Nephron progenitor cell (in vitro differentiated cells): ENCODE results near the gene ALDOA.

Experiments
- DNase-seq: peaks from one replicate; pipeline ENCODE4 v3.0.0; 2021
- H3K27ac Mint-ChIP-seq: 2 replicates; pipeline ENCODE4 v1.8.0; 2021; ENCODE audit warnings: mild to moderate bottlenecking, moderate library complexity, mixed read lengths
- H3K27me3 Mint-ChIP-seq: 2 replicates; pipeline ENCODE4 v1.8.0; 2021; ENCODE audit warnings: mild to moderate bottlenecking, low read depth, mixed read lengths; ENCODE audit not compliant: poor library complexity
- H3K36me3 Mint-ChIP-seq: 2 replicates; pipeline ENCODE4 v1.8.0; 2021; ENCODE audit warnings: low read depth, mixed read lengths
- H3K4me1 Mint-ChIP-seq: 2 replicates; pipeline ENCODE4 v1.8.0; 2021; ENCODE audit warnings: mixed read lengths
- H3K4me3 Mint-ChIP-seq: 2 replicates; pipeline ENCODE4 v1.8.0; 2021; ENCODE audit warnings: mild to moderate bottlenecking, moderate library complexity, mixed read lengths
- H3K9me3 Mint-ChIP-seq: 2 replicates; pipeline ENCODE4 v1.8.0; 2021; ENCODE audit warnings: mild to moderate bottlenecking, moderate library complexity, mixed read lengths
- TF ChIP-seq, protein P1 (sequence below): fragments of 200-600 bp; sonication (generic); IDR thresholded peaks from 2 replicates; pipeline ENCODE4 v1.5.0; 2021; ENCODE audit warnings: antibody characterized with exemption

Gene ALDOA

DNA sequence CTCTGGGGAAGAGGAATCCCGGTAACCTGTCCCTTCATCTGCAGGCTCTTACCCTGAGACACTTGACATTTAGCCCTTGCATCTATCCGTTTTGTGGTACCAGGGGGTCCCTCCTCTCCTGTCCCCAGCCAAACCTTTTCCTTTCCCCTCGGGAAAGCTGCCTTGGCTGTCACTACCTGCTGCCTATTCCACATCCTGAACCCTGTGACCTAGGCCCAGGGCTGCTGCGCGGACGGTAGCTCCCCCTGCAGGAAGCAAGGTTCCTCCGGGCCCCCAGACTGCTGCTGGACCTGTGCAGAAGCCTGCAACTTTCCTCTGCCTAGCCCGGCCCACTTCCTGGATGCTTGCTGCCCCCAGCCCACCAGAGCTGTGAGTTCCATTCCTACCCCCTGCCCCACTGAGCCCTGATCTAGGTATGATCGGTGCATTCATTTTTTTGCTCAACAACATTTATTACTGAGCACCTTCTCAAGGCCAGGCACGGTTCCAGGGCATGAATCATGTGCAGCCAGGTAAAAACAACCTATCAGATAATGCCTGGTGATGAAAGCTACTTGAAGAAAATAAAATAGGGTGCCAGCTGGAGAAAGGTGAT, 10.5 kb upstream of the ALDOA start:
- TF ChIP-seq, protein P1, sequence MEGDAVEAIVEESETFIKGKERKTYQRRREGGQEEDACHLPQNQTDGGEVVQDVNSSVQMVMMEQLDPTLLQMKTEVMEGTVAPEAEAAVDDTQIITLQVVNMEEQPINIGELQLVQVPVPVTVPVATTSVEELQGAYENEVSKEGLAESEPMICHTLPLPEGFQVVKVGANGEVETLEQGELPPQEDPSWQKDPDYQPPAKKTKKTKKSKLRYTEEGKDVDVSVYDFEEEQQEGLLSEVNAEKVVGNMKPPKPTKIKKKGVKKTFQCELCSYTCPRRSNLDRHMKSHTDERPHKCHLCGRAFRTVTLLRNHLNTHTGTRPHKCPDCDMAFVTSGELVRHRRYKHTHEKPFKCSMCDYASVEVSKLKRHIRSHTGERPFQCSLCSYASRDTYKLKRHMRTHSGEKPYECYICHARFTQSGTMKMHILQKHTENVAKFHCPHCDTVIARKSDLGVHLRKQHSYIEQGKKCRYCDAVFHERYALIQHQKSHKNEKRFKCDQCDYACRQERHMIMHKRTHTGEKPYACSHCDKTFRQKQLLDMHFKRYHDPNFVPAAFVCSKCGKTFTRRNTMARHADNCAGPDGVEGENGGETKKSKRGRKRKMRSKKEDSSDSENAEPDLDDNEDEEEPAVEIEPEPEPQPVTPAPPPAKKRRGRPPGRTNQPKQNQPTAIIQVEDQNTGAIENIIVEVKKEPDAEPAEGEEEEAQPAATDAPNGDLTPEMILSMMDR = peak; percentile 50
- peaks cover 5% of the 10 kb centered on the region for H3K36me3 Mint-ChIP-seq
- peak overlapping the region; percentile 80 for H3K4me3 Mint-ChIP-seq
- DNase-seq = peak; percentile 74
- H3K4me1 Mint-ChIP-seq = peaks cover 56% of the 10 kb centered on the region
- H3K9me3 Mint-ChIP-seq = no peaks in the 10 kb centered on the region
- H3K27me3 Mint-ChIP-seq = peaks cover 7% of the 10 kb centered on the region
- H3K27ac Mint-ChIP-seq = peak overlapping the region; percentile 64

DNA sequence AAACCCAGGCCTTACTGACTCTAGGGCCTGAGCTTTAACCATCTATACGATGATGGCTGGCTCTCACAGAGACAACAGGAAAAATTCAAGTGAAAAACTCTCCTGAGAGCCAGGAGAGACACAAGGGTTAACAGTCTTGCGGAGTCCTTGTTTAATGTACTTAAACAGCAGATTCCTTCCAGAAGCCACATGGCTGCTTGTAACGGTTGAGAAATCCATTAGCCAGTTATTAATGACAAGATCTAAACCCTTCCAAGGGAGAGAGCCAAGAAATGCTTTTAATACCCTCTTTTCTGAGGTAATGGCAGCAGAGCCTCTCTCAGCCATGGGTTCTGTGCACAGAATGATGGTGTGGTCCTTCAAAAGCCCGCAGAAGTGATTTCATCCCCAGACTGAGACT, 5.2 kb upstream of the ALDOA start:
- H3K9me3 Mint-ChIP-seq = no peaks in the 10 kb centered on the region
- peaks cover 56% of the 10 kb centered on the region for H3K4me1 Mint-ChIP-seq
- H3K4me3 Mint-ChIP-seq = peak overlapping the region; percentile 44
- H3K27ac Mint-ChIP-seq = peak overlapping the region; percentile 87
- H3K36me3 Mint-ChIP-seq = peaks cover 8% of the 10 kb centered on the region
- DNase-seq = no peak
- TF ChIP-seq, protein P1 = no peak
- no peaks in the 10 kb centered on the region for H3K27me3 Mint-ChIP-seq

DNA sequence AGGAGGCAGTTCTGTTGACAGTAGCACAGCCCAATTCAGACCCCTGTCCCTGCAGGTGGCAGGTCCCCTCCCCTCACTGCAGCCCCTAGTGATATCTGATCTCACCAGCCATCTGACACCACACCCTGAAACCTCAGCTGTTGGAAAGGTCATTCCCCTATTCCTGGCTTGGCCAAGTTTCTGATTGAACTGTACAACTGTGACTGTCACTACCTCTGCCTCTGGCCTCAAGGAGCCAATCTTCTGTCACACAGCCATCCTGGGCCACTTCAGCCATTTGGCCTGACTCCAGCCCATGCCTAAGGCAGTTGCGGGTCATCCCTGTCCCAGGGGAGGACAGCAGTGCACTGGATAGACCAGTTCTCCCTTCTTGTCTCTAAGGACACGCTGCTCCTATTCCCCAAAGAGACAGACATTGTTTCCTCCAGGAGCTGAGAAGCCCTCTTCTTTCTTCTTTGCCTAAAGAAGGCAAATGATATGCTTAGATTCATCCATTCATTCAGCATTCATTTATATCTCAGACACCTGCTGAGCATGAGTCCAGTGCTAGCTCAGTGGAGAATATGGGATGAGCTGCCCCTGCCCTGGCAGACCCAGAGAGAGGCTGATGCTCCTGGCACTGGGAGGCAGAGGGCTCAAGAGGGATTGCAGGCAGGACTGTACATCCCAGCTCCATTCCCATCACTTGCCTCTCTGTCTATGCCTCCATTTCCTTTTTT, 4.6 kb upstream of the ALDOA start:
- peaks cover 8% of the 10 kb centered on the region for H3K36me3 Mint-ChIP-seq
- H3K27ac Mint-ChIP-seq = peak overlapping the region; percentile 87
- TF ChIP-seq, protein P1 = no peak
- no peaks in the 10 kb centered on the region for H3K9me3 Mint-ChIP-seq
- no peaks in the 10 kb centered on the region for H3K27me3 Mint-ChIP-seq
- peak overlapping the region; percentile 44 for H3K4me3 Mint-ChIP-seq
- peak; percentile 25 for DNase-seq
- H3K4me1 Mint-ChIP-seq = peaks cover 51% of the 10 kb centered on the region

DNA sequence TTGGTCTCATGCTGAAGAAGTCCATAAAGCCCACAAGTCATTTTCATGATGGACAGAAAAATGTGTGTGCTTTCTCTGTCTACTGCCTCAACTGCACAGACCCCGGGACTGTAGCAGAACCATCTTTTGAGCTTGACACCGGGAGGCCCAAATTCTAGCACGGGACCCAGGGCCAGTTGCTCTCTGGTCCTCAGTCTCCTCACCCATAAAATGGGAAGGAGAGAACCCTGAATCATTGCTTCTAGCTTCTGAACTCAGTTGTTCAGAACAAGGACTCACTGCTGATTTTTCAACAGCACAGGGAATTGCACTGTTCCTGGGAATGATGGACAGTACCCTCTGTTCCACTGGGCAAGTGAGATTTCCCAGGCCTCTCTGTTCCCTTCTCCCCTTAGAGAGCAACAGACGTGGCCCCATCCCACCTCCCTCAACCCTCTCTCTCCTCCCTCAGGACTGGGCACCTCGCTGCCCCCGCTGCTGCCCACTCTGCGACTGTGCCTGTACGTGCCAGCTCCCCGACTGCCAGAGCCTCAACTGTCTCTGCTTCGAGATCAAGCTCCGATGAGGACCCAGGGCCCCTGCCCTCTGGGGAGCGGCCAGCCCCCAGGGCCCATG, 2.2 kb upstream of the ALDOA start:
- Mint-ChIP-seq H3K36me3 (peaks cover 23% of the 10 kb centered on the region), H3K9me3 (no peaks in the 10 kb centered on the region), H3K27ac (peak overlapping the region; percentile 99), H3K4me3 (peak overlapping the region; percentile 96), H3K27me3 (no peaks in the 10 kb centered on the region), H3K4me1 (peaks cover 56% of the 10 kb centered on the region)
- TF ChIP-seq, protein P1 = no peak
- no peak for DNase-seq

DNA sequence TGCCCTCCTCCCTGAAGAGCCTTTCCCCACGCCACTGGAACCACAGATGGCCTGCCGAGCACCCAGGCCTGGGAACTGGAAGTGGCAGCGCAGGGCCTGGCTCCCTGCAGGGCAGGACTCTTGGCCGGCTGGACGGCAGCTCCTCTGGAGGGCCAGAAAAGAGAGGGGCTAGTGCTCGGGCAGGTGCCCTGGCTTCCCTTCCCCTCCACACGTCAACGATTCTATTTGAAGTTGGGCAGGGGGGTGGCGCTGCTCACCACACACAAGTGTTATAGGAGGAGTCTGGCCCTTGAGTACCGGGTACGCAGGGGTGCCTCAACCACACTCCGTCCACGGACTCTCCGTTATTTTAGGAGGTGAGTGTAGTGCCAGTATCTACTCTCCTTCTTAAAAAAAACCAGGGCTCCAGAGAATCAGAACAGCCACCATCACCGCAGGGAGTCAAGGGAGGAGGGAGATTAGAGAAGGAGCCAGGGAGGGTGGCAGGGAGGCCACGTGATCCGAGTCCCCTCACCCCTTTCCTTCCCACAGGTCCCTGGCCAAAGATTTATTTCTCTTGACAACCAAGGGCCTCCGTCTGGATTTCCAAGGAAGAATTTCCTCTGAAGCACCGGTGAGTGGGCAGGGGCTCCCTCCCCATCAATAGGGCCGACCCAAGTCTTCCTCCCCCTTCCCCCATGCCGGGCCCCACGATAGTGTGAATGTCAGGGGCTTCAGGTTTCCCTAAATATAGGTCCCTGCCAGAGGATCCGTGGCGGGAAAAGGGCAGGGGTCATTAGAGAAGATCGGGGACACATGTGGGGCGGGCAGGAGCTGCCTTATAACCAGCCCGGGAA, 1.4 kb upstream of the ALDOA start:
- TF ChIP-seq, protein P1 = no peak
- peak overlapping the region; percentile 96 for H3K4me3 Mint-ChIP-seq
- peak overlapping the region; percentile 99 for H3K27ac Mint-ChIP-seq
- H3K9me3 Mint-ChIP-seq = no peaks in the 10 kb centered on the region
- peaks cover 58% of the 10 kb centered on the region for H3K4me1 Mint-ChIP-seq
- peak; percentile 61 for DNase-seq
- H3K27me3 Mint-ChIP-seq = no peaks in the 10 kb centered on the region
- peaks cover 25% of the 10 kb centered on the region for H3K36me3 Mint-ChIP-seq
